ENCODE data around the gene IRAK3. TPM values are rescaled to one million over a fixed set of nuclear protein-coding genes. Genes with fewer than 3 reads are reported as not detected.

IRAK3 gene, protein sequence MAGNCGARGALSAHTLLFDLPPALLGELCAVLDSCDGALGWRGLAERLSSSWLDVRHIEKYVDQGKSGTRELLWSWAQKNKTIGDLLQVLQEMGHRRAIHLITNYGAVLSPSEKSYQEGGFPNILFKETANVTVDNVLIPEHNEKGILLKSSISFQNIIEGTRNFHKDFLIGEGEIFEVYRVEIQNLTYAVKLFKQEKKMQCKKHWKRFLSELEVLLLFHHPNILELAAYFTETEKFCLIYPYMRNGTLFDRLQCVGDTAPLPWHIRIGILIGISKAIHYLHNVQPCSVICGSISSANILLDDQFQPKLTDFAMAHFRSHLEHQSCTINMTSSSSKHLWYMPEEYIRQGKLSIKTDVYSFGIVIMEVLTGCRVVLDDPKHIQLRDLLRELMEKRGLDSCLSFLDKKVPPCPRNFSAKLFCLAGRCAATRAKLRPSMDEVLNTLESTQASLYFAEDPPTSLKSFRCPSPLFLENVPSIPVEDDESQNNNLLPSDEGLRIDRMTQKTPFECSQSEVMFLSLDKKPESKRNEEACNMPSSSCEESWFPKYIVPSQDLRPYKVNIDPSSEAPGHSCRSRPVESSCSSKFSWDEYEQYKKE
- 7.1 TPM for total RNA-seq

DNA sequence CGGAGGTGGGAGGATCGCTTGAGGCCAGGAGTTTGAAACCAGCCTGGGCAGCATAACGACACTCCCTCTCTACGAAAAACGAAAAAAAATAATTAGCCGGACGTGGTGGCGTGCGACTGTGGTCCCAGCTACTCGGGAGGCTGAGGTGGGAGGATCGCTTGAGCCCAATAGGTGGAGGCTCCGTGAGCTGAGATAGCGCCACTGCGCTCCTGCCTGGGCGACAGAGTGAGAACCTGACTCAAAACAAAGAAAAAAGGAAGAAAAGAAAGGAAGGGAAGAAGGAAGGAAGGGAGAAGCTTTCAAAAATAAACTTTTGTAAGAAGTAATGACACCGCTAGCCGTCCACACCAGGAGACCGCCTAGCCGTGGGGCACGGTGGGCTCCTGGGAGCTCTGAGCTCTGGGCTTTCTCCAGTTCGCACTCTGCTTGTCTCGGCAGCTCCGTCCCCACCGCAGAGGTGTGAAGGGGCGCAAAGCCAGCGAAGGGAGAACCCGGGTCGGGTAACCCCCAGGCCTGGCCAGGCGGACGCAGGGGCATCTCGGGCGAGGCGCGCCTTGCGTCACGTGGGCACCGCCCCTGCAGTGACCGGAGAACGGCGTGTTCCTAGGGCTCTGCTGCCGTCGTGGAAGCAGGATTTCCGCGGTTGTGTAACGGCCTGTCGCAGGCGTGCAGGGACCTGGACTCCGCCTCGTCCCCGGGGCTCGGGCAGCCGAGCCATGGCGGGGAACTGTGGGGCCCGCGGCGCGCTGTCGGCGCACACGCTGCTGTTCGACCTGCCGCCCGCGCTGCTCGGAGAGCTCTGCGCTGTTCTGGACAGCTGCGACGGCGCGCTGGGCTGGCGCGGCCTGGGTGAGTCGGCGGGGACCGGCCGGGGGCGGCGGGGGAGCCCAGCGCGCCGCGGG is at the start of gene IRAK3:
TSS of gene IRAK3 (plus strand) at position 631 of the 902 bp plus-strand sequence. CDS start at position 717, 86 bp downstream.
- peak; percentile 78 for DNase-seq (ENCODE audit: low spot score)

DNA sequence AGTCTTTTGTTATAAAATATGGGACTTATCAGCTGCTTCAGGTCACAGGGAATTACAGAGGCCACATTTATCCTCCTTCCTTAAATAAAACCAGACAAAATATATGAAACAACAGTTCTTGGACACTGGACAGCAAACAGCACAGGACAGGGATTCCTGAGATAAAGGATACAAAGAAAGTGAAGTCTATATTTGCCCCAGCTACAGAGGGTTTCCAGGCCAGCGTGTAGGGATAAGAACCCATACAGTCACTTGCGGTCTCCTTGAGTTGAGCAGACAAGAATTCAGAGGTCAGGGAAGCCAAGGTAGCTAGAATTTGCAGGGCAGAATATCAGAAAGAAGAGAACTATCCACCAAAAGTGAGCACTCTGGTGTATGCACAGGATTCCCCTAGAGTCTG is 49.7 kb upstream of the IRAK3 start:
- no peak for DNase-seq (ENCODE audit: low spot score)

DNA sequence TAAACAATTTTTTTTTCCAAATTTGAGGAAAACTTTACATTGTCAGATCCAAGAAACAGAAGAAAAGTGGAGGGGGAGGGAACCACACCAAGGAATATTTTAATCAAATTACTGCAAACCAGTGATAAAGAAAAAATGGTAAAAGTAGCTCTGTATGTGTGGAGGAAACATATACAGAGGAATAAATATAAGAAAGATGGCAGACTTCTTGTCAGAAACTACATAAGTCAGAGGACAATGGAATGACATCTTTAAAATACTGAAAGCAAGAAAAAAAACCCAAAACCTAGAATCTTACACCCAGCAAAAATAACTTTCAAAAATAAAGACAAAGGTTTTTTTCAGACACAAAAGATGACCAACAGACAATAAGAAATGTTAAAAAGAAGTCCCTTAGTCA is 48.3 kb upstream of the IRAK3 start:
- DNase-seq (ENCODE audit: low spot score) = no peak

- no peak for DNase-seq (ENCODE audit: low spot score)
Measured at GRCh38 chr12:66141299-66141698, 47.7 kb upstream of the IRAK3 start.

GRCh38 chr12:66142826-66143225 is 46.2 kb upstream of the IRAK3 start:
- no peak for DNase-seq (ENCODE audit: low spot score)

GRCh38 chr12:66143868-66144267 is 45.1 kb upstream of the IRAK3 start:
- DNase-seq (ENCODE audit: low spot score) = no peak

DNA sequence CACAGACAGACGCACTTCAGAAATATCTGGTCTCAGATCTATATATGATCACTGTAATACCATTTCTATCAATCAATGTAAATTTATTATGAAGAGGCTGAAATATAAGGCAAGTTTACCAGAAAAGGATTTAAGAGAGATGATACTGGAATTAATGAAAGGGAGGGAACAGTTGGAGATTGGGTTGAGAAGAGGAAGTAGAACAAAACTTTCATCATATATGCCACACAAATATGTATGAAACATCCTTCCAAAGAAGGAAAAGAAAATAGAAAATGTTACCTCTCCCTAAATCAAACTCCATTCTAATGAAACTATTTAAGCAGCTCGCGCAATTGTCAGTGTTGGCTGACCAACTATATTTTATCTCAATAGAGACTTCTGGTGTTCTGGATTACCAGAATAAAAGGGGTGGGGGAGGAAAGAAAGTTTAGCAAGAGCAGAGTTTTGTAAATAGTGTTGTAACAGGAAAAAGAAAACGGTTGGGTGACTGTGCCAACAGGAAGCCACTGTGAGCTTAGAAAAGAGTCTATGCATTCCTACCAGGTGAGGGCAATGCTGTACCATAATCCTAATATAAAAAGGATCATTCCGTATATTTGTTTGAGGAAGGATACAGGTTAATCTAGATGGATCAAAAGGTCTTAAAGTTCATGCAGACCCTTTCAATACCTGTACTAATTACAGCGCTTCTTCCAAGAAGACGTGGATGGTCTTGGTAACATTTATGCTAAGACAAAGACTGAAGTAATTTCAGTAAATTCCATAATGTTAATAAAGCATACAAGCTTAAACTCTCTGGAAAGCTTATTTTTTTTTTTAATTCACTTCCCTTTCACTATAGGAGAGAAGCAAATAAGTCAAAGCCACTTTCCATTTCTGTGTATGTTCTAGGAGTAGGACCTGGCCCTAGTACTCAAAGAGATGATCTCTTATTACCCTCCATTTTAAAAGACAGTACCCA is 43.9 kb upstream of the IRAK3 start:
- peak; percentile 63 for DNase-seq (ENCODE audit: low spot score)

GRCh38 chr12:66149702-66150398 is 39.2 kb upstream of the IRAK3 start:
- DNase-seq (ENCODE audit: low spot score) = no peak

GRCh38 chr12:66152732-66153131 is 36.3 kb upstream of the IRAK3 start:
- no peak for DNase-seq (ENCODE audit: low spot score)

GRCh38 chr12:66154776-66155175 is 34.2 kb upstream of the IRAK3 start:
- no peak for DNase-seq (ENCODE audit: low spot score)

- DNase-seq (ENCODE audit: low spot score) = no peak
Measured at GRCh38 chr12:66156654-66157053, 32.4 kb upstream of the IRAK3 start.

- DNase-seq (ENCODE audit: low spot score) = no peak
Measured at GRCh38 chr12:66159123-66159522, 29.9 kb upstream of the IRAK3 start.

- DNase-seq (ENCODE audit: low spot score) = no peak
Measured at GRCh38 chr12:66160704-66161103, 28.3 kb upstream of the IRAK3 start.

- DNase-seq (ENCODE audit: low spot score) = no peak
Measured at GRCh38 chr12:66162701-66163100, 26.3 kb upstream of the IRAK3 start.

DNA sequence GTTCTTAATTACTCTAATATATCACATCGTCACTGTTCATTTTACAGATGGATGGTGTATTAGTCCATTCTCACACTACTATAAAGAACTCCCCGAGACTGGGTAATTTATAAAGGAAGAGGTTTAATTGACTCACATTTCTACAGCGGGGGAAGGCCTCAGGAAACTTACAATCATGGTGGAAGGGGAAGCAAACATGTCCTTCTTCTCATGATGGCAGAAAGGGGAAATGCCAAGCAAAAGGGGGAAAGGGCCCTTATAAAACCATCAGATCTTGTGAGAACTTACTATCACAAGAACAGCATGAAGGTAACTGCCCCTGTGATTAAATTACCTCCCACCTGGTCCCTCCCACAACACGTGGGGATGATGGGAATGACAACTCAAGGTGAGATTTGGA is 25.7 kb upstream of the IRAK3 start:
- DNase-seq (ENCODE audit: low spot score) = no peak

DNA sequence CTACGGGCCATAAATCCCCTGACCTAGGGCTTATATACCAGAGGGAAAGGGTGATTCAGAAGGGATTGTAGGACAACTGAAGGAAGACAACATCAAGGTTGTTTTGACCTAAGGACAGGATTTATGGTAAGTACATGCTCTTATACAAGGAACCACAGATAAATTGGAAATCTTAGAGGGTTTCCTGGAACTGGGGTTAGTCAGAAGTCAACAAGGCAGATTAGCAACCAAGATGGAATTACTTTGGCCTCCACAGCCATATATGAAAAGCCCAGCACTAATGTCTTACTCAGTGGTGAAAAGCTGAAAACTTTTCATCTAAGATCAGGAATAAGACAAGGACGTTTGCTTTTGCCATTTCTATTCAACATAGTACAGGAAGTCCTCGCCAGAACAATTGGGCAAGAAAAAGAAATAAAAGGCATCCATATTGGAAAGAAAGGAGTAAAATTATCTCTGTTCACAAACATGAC is 24.6 kb upstream of the IRAK3 start:
- no peak for DNase-seq (ENCODE audit: low spot score)

DNA sequence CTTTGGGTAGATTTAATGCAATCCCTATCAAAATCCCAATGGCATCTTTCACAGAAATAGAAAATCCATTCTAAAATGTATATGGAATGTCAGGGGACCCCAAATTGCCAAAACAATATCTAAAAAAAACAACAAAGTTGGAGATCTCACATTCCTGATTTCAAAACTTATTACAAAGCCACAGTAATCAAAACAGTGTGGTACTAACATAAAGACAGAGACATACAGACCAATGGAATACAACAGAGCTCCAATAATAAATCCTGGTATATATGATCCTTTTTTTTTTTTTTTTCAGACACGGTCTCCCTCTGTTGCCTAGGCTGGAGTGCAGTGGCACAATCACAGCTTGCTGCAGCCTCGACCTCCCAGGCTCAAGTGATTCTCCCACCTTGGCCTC is 23.9 kb upstream of the IRAK3 start:
- DNase-seq (ENCODE audit: low spot score) = no peak

DNA sequence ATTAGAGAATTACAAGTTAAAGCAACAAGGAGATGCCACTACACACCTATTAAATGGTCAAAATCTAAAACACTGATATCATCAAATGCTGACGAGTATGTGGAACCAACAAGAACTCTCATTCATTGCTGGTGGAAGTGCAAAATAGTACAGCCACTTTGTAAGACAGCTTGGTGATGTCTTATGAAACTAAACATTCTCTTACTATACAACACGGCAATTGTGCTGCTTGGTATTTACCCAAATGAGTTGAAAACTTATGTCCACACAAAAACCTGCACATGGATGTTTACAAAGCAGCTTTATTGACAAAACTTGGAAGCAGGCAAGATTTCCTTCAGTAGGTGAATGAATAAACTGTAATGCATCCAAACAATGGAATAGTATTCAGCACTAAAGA is 22.5 kb upstream of the IRAK3 start:
- DNase-seq (ENCODE audit: low spot score) = no peak

DNA sequence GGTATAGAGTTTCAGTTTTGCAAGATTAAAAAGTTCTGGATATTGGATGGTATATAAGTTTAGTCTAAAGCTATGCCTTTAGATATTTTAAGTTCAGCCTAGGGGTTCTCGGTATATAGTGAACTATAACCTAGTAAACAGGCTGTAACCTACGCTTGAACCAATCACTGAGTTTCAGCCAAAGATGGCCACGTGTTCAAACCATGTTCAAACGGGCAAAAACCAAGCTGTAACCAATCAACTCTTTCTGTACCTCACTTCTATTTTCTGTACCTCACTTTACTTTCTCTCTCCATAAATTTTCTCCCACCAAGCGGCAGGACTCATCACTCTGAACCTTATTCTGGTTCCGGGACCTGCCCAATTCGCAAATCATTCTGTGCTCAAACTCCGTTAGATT is 20.6 kb upstream of the IRAK3 start:
- DNase-seq (ENCODE audit: low spot score) = no peak

Data from mucosa of gallbladder (tissue), 1 donor.